ENCODE results near the gene CCDC150.

DNA sequence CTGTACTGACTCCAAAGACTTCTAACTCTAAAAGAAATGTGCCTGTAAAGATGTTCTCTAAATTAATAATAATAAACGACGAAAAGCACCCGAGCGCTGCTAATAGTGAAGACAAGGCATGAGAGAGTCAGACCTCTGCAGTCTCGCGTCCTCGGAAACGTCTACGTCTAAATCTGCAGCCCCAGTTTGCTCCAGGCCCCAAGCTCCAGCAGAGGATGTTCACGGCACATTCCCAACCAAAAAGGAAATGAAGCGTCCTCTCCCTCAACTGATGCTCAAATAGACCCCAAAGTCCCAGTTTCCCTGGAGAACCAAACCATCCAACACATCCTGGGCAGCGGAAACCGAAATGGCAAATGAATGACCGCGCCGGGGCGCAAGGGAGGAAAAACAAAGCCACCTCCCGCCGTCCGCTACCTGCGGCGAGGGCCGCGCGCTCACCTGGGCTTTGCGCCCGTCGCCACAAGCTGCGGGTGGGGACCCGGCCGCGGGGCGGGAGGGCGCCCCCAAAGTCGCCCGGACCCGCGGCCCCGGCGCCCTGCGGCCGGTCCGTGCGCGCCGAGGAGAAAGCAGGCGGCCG, 47.1 kb upstream of the CCDC150 start:
- TF ChIP-seq, protein P1, sequence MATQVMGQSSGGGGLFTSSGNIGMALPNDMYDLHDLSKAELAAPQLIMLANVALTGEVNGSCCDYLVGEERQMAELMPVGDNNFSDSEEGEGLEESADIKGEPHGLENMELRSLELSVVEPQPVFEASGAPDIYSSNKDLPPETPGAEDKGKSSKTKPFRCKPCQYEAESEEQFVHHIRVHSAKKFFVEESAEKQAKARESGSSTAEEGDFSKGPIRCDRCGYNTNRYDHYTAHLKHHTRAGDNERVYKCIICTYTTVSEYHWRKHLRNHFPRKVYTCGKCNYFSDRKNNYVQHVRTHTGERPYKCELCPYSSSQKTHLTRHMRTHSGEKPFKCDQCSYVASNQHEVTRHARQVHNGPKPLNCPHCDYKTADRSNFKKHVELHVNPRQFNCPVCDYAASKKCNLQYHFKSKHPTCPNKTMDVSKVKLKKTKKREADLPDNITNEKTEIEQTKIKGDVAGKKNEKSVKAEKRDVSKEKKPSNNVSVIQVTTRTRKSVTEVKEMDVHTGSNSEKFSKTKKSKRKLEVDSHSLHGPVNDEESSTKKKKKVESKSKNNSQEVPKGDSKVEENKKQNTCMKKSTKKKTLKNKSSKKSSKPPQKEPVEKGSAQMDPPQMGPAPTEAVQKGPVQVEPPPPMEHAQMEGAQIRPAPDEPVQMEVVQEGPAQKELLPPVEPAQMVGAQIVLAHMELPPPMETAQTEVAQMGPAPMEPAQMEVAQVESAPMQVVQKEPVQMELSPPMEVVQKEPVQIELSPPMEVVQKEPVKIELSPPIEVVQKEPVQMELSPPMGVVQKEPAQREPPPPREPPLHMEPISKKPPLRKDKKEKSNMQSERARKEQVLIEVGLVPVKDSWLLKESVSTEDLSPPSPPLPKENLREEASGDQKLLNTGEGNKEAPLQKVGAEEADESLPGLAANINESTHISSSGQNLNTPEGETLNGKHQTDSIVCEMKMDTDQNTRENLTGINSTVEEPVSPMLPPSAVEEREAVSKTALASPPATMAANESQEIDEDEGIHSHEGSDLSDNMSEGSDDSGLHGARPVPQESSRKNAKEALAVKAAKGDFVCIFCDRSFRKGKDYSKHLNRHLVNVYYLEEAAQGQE (IDR thresholded peaks at IDR 0.05), result no peak
- TF ChIP-seq, protein P2, sequence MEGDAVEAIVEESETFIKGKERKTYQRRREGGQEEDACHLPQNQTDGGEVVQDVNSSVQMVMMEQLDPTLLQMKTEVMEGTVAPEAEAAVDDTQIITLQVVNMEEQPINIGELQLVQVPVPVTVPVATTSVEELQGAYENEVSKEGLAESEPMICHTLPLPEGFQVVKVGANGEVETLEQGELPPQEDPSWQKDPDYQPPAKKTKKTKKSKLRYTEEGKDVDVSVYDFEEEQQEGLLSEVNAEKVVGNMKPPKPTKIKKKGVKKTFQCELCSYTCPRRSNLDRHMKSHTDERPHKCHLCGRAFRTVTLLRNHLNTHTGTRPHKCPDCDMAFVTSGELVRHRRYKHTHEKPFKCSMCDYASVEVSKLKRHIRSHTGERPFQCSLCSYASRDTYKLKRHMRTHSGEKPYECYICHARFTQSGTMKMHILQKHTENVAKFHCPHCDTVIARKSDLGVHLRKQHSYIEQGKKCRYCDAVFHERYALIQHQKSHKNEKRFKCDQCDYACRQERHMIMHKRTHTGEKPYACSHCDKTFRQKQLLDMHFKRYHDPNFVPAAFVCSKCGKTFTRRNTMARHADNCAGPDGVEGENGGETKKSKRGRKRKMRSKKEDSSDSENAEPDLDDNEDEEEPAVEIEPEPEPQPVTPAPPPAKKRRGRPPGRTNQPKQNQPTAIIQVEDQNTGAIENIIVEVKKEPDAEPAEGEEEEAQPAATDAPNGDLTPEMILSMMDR (IDR thresholded peaks at IDR 0.05; ENCODE audit: low read depth, low read length, missing input control), result no peak
- TF ChIP-seq NR2F2 (IDR thresholded peaks at IDR 0.05) (no peak), YY1 (IDR thresholded peaks at IDR 0.05) (no peak), SP1 (IDR thresholded peaks at IDR 0.05) (no peak), RXRA (IDR thresholded peaks at IDR 0.05) (no peak), EGR1 (IDR thresholded peaks at IDR 0.05; ENCODE audit: low read depth in 2 of 2) (no peak), RAD21 (IDR thresholded peaks at IDR 0.05) (peak; percentile 39), FOXA1 (IDR thresholded peaks at IDR 0.05) (no peak)
- TF ChIP-seq, protein P3, sequence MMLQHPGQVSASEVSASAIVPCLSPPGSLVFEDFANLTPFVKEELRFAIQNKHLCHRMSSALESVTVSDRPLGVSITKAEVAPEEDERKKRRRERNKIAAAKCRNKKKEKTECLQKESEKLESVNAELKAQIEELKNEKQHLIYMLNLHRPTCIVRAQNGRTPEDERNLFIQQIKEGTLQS (IDR thresholded peaks at IDR 0.05), result no peak
